CD4-positive, alpha-beta T cell treated with Interleukin-17A for 1 hour (primary cell): Measurements from ENCODE around the gene APOBR.
A peak's percentile ranks its signal among the peaks of the same experiment; 100 is the strongest.
"Not testable (repeated sequence)": the region's sequence is repeated elsewhere in the genome, so short reads cannot be mapped to it uniquely, and the experiment has no call there.

Experiments used
- DNase-seq: peaks from one replicate; pipeline ENCODE4 v3.0.0-alpha.2; 2020

Gene APOBR, protein sequence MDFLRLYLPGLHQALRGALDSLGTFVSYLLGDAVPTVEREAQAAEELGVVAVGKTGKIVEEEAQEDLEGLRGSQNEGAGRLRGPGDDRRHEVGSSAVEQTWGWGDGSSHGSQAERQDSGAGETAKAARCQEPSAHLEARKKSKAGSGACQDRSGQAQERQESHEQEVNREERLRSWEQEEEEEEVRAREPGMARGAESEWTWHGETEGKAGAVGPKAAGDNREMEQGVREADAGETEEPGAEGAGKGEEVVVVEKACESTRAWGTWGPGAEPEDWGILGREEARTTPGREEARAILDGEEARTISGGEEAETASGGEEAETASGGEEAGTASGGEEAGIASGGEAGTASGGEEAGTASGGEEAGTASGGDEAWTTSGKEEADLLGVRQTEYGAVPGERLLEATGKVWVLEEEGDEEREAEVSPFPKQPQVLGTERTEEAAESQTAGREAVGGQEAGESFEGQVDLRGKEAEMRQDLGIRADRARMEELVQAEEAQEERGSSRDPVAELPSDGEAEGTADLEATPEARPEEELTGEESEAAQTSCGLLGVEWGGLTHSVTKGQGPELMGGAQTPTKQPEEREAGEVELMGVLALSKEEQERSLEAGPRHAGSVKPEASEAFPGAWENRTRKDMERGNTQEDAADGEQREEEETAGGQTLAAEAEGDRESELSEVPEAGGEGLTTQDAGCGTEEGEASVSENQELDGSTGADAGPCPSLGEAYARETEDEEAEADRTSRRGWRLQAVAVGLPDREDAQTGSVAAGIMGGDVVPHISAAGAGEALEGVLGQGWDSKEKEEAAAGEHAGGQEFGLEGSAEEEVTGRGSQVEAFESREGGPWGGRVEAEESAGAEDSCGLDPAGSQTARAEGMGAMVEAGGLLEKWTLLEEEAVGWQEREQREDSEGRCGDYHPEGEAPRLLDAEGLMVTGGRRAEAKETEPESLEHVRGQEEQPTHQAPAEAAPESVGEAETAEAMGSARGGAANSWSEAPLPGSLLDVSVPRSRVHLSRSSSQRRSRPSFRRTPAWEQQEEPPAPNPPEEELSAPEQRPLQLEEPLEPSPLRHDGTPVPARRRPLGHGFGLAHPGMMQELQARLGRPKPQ

DNA sequence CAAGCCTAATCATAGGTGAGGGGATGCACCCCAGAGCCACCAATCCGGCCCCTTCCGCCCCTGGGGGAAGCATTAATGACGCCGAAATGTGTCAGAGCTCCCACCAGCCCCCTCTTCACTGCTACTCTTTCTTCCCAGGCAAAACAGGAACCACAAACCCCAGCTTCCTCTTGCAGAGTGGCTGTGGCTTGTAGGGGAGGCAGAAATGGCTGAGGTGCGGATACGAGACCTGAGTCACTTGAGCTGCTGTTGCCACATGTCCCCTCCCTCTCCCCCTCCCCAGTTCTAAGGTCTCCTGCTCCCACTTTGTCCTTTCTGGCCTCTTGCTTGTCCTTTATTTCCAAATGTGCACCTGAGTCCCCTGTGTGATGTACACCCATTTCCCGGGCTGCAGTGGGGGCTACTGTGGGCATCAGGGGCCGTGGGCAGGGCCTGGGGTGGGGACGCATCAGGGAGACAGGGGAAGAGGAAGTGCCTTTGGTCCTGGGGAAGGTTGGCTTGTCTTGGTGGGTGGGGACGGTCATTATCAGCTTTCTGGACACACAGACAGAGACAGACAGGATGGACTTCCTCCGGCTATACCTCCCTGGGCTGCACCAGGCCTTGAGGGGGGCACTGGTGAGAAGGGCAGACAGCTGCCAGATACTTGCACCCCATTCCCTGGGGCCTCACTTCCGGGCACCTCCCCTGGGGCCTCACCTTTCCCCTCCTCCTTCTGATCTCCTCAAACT, at the start of gene APOBR:
APOBR (plus strand) TSS at position 523 of the 731 bp plus-strand sequence; CDS start at position 562, 39 bp downstream.
- peak; percentile 94 for DNase-seq

DNA sequence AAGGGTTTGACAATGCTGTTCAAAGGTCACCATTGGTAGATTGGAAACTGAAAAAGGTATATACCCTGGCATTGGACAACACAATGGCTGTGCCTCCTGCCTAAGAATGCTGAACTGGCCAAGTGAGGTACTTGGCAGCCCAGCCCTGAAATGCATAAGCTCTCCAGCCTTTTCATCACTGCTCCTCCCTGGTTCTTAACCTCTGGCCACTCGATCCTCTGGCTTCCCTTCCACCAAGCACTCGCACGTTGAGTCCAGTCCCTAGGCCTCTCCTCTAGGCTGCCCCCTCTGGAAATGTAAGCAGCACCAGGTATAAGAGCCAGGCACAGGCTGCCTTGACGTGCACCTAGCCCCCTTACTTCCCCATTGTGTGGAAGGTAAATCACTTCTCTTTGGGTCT, 48.1 kb upstream of the APOBR start:
- not testable (repeated sequence) for DNase-seq

DNA sequence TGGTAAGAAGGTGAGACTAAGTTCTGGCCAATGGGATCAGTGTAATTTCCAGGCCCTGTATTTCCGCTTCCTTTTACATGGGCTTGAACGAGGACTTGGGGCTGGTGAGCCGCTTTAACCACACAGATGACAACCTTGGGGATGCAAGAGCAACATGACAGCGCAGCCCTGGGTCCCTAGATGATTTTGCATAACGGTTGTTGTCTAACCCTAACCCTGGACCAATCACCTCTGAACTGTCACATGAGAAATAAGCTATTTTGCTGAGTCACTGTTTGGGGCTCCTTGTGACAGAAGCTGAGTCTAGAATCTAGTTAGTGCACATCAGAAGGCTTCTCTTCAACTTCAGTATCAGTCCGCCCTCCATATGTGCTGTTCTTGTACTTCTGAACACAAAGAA, 47.4 kb upstream of the APOBR start:
- DNase-seq, result not testable (repeated sequence)

DNA sequence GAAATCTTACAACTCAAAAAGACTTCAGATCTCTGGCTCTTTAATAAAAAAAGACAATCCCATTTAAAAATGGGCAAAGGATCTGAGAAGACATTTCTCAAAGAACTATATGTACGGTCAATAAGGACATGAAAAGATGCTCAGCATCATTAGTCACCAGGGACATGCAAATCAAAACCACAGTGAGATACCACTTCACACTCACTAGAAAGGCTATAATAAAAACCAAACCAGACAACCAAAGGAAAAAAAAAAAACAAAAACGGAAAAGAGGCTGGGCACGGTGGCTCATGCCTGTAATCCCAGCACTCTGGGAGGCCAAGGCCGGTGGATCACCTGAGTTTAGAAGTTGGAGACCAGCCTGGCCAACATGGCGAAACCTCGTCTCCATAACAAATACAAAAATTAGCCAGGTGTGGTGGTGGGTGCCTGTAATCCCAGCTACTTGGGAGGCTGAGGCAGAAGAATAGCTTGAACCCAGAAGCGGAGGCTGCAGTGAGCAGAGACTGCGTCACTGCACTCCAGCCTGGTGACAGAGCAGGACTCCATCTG, 20.7 kb upstream of the APOBR start:
- DNase-seq, result no peak

DNA sequence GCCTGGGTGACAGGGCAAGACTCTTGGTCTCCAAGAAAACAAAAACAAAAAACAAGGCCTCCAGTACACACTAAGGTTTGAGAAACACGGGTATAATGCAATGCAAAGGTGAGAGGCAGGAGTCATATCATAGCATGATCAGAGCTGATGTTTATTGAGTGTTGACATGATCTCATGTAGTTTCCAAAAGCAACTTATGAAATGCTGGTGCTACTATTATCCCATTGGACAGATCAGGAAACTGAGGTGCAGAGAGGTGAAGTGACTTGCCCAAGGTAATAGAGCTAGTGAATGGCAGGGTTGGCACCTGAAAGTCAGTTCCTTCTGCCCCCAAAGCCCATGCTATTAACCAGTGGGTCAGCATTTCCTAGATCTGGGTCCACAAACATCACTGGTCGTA, 19.2 kb upstream of the APOBR start:
- DNase-seq, result no peak

DNA sequence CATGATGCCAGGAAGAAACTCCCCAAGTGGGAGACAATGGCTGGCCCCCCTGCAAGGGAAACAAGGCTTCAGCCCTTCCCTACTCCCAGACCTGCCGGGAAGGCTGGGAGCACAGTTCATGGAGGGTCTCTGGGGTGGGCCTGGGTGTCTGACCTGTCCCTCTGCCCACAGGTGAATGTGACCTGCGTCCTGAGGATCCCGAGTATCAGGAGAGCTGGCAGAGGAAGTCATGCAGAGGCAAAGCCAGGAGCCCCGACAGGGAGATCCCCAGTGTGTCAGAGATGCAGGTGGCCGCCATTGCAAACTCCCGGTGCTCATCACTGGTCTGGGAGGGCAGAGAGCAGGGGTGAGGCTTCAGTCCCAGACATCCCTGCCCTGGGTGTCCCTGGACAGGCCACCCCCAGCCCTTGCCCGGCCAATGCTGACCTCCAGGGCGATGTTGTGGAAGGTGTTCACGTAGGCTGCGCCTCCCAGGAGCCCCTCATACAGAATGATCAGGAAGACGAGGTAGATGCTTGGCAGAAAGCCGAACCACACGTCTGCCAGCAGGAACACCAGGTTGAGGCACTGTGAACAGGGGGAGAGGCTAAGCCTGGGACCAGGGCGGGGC, 17.0 kb upstream of the APOBR start:
- DNase-seq, result no peak

DNA sequence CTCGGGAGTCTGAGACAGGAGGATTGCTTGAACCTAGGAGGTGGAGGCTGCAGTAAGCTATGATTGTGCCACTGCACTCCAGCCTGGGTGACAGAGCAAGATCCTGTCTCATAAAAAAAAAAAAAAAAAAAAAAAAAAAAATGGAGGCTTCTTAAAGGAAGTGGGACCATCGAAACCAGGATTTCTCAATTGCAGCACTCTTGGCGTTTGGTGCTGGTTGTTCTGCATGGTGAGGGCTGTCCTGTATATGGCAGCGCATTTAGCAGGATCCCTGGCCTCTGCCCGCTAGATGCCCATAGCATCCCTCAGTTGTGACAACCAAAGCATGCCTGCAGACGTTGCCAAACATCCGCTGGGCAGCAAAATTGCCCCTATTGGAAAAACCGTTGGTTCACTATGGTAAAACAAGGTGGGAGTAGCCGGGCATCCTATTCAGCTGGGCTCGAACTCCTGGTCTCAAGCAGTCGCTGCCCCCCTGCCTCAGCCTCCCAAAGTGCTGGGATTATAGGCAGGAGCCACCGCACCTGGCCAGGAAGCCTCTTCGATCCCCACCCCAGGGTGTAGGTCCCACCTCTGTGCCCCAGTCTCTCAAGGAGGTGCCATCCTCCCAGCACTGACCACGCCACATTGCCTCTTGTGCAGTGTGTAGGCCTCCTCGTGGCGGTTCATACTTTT, 15.8 kb upstream of the APOBR start:
- DNase-seq, result no peak

DNA sequence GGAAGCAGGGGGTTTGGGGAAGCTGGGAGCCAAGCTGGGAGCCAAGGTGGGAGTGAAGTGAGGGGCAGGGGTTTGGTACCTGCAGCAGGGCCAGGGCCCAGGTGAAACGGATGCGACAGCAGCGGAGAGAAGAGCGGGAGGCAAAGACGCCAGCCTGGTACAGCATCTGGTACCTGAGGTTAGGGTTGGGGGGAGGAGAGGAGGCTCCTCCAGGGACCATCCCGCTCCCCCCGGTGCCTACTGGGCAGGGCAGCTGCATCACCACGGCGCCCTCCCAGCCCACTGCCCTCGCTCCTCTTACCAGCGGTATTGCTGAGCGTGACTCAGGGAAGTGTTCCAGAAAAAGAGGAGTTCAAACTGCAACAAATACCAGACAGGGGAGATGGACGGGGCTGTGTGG, 12.4 kb upstream of the APOBR start:
- DNase-seq, result no peak

DNA sequence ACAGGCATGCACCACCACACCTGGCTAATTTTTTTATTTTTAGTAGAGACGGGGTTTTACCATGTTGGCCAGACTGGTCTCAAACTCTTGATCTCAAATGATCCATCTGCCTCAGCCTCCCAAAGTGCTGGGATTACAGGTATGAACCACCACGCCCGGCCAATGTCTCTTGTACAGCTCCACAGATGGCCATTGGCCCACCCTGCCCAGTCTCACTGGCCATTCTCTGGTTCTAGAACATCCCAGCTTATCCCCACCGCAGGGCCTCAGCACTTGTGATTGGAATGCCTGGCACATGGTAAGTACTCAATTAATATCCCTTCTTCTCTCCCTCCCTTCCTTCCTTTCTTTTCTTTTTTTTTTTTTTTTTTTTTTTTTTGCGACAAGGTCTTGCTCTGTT, 11.1 kb upstream of the APOBR start:
- DNase-seq, result not testable (repeated sequence)

DNA sequence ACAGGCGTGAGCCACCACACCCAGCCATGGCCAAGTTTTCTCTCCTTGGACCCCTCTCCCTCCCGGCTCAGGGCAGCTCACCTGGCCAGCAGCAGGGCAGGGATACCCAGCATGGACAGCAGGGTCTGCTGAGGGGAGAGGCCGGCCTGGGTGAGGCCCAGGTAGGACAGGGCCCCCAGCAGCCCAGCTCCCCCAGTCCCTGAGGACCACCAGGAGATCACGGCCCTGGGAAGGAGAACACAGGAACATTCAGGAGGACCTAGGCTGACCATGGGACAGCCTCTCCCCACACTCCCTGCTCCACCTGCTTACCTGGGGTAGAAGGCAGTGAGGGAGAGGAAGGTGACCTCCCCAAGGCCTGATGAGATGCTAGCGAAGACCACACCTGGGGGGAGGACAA, 8.2 kb upstream of the APOBR start:
- DNase-seq, result no peak

DNA sequence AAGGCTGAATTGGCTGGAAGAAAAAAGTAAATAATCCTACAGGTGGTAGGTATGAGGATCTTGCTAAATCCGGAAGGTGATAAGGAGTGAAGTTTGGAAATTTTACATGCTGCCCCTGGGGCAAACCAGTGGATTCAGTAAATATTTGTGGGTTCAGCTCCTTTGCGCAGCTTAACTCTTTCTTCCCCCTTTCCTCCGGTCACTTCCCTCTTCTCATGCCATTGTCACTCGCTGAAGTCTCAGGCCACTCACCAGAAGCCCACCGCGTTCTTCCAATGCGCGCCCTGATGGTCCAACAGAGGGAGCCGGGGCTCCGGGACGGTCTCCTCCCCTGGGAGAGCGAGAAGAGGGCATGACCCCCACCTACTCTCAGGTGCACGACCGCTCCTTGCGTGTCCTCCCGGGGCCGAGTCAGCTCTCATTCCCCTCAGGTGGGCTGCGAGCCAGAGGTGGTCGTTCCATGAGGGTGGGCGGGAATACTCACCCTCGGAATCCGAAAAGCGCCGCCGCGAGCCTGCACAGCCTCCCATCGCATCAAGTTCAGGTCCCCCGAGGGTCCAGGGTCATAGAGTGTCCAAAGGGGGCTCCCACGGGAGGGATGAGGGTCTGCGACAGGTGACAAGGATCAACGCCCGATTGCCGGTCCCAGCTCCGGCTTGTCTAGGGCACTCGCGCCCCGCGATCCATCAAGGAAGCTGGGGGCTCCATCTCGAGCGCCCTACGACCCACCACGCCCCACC, 3.0 kb upstream of the APOBR start:
- peak; percentile 27 for DNase-seq

DNA sequence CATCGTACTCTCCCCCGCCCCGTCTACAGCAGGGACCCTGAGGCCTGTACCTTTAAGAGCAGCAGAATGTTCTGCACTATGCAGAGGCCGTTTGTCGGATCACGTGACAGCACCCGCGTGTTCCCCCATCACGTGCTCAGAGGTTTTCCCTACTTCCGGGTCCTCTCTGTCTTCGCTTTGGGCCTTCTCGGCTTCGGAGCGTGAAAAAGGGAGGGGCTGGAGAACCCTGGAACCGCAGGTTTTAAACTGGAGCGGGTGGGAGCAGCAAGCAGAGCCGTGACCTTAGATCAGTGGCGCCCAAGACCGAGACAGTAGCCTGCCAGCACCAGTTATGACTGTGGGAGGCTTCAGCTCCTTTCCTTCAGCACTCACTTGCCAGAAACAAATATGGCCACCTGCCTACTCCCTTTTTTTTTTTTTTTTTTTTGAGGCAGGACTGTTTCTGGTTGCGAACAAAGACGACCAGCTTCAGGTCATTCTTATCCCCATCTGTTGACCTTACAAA, 2.4 kb upstream of the APOBR start, which contains the start of gene CLN3:
CLN3 (minus strand) TSS at position 105 of the 505 bp plus-strand sequence. CDS start 315 bp downstream, outside the sequence.
- DNase-seq, result peak; percentile 92

DNA sequence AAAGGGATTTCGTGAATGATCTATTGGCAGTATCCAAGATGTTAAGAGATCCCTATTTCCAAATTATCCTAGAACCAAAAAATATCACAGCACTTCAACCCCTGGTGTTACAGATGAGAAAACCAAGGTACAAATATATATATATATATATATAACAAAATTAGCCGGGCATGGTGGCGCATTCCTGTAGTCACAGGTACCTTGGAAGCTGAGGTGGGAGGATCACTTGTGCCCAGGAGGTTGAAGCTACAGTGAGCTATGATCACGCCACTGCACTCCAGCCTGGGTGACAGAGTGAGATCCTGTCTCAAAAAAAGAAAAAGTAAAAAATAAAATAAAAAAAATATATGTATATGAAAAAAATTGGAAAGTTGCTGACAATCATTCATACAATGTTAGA, 1.9 kb upstream of the APOBR start:
- no peak for DNase-seq

DNA sequence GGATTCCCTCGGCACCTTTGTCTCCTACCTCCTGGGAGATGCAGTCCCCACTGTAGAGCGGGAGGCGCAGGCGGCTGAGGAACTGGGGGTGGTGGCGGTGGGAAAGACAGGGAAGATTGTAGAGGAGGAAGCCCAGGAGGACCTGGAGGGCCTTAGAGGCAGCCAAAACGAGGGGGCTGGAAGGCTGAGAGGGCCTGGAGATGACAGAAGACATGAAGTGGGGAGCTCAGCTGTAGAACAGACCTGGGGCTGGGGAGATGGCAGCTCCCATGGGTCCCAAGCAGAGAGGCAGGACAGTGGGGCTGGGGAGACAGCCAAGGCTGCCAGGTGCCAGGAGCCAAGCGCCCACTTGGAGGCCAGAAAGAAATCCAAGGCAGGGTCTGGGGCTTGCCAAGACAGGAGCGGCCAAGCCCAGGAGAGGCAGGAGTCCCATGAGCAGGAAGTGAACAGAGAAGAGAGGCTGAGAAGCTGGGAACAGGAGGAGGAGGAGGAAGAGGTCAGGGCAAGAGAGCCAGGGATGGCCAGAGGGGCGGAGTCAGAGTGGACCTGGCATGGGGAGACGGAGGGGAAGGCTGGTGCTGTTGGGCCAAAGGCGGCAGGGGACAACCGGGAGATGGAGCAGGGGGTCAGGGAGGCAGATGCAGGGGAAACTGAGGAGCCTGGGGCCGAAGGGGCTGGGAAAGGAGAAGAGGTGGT, 803 bp downstream of the APOBR start:
- DNase-seq, result no peak

DNA sequence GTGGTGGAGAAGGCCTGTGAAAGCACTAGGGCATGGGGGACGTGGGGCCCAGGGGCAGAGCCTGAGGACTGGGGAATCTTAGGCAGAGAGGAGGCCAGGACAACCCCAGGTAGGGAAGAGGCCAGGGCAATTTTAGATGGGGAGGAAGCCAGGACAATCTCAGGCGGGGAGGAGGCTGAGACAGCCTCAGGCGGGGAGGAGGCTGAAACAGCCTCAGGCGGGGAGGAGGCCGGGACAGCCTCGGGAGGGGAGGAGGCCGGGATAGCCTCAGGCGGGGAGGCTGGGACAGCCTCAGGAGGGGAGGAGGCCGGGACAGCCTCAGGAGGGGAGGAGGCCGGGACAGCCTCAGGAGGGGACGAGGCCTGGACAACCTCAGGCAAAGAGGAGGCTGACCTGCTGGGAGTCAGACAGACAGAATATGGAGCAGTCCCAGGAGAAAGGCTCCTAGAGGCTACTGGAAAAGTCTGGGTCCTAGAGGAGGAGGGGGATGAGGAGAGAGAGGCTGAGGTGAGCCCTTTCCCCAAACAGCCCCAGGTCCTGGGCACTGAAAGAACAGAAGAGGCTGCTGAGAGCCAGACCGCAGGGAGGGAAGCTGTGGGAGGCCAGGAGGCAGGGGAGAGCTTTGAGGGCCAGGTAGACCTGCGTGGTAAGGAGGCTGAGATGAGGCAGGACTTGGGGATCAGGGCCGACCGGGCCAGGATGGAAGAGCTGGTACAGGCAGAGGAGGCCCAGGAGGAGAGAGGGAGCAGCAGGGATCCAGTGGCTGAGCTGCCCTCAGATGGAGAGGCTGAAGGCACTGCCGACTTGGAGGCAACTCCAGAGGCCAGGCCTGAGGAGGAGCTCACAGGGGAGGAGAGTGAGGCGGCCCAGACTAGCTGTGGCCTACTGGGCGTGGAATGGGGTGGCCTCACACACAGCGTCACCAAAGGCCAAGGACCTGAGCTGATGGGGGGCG, 1.6 kb downstream of the APOBR start:
- no peak for DNase-seq

DNA sequence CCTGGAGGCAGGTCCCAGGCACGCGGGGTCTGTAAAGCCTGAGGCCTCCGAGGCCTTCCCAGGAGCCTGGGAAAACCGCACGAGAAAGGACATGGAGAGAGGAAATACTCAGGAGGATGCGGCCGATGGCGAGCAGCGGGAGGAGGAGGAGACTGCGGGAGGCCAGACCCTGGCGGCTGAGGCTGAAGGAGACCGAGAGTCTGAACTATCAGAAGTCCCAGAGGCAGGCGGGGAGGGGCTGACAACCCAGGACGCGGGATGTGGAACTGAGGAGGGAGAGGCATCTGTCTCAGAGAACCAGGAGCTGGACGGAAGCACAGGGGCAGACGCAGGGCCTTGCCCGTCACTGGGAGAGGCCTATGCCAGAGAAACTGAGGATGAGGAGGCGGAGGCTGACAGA, 2.4 kb downstream of the APOBR start:
- DNase-seq, result no peak

DNA sequence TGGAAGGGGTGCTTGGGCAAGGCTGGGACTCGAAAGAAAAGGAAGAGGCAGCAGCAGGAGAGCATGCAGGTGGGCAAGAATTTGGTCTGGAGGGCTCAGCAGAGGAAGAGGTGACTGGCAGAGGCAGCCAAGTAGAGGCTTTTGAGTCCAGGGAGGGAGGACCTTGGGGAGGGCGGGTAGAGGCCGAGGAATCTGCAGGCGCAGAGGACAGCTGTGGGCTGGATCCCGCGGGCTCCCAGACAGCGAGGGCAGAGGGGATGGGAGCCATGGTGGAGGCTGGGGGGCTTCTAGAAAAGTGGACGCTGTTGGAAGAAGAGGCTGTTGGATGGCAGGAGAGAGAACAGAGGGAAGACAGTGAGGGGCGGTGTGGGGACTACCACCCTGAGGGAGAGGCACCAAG, 2.9 kb downstream of the APOBR start:
- no peak for DNase-seq

DNA sequence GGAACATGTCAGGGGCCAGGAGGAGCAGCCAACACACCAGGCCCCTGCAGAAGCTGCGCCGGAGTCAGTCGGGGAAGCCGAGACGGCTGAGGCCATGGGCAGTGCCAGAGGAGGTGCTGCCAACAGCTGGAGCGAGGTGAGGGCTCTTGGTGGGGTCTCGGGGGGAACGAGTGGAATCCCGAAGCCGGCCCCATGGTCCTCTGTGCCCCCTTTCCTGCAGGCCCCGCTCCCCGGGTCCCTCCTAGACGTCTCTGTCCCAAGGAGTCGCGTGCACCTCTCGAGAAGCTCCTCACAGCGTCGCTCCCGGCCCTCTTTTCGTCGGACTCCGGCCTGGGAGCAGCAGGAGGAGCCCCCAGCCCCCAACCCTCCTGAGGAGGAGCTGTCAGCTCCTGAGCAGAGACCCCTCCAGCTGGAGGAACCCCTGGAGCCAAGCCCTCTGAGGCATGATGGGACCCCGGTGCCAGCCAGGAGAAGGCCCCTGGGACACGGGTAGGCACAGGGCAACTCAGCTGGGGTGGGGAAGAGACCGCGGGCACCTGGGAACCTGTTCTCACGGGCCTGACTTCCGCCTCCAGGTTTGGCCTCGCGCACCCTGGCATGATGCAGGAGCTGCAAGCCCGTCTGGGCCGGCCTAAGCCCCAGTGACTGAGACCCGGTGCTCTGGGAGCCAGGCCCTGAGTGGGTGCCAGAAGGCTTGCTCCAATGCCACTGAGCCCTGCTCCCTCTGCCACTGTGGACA, 3.6 kb downstream of the APOBR start:
- no peak for DNase-seq
